TTC549 (cell line): ENCODE measurements around the gene LRRN4.

Experiments used
- FAIRE-seq: peaks from 2 replicates; lab custom pipeline; 2012; peaks lifted over from hg19 to GRCh38; lab: Jason Lieb, UNC

LRRN4 gene

DNA sequence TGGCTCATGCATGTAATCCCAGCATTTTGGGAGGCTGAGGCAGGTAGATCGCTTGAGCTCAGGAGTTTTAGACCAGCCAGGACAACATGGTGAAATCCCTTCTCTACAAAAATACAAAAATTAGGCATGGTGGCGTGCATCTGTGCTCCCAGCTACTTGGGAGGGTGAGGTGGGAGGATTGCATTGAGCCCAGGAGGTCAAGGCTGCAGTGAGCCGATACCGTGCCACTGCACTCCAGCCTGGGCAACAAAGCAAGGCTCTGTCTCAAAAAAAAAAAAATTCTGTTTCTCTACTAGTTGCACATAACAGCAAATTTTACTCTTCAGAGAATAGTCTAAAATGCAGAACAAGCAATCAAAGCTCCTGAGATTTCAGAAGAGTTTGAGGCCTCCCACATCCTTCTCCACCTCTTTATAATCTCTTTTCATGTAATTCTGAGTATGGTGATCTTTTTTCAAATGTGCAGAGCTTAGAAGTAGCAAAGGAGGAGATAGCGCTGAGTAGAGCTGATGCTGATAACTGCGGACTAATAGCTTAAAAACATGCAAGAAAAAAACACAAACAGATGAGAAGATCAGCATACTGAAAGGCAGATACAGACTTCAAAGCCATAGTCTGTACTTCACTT lies 23.3 kb downstream of the LRRN4 start:
- no peak for FAIRE-seq

DNA sequence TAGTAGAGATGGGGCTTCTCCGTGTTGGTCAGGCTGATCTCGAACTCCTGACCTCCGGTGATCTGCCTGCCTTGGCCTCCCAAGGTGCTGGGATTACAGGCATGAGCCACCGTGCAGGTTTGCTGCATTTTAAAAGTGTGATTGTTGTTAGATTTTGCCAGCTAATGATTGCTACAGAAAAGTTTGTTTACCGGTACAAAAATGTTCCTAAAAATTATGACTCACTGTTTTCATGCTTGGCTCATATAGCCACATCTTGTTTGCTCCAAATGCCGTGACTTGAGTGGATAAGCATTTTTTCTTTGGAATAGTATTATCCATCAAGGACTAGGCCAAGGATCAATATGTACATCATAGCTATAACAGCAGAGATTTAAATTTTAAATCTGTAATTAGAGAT lies 24.3 kb downstream of the LRRN4 start:
- no peak for FAIRE-seq

DNA sequence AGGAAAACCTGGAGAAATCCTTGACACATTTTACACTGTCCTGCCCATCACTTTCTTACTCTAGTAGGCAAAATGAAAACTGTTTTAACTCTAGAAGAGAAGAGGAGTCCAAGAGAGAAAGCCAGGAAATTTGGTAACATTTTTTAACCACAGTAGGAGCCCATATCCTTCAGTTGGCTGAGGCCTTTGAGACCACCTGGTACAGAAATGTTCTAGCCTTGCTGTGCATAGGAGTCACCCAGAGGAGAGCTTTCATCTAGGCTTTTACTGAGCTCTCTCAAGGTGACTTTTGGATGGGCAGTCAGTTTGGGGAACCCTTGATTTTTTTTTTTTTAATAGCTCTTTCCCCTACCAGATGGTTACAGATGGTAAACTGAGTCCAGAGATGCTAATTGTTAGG lies 25.0 kb downstream of the LRRN4 start:
- FAIRE-seq = no peak

DNA sequence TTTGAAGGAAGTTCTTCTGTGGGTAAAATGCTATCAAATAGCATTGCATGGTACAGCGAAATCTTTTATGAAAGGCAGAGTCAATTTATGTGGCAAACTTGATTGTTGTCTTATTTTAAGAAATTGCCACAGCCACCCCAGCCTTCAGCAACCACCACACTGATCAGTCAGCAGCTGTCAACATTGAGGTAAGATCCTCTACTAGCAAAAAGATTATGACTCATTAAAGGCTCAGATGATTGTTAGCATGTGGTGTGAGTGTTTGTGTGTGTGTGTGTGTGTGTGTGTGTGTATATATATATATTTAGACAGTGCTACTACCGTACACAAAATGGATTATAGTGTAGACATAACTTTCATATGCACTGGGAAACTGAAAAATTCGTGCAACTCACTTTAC lies 27.8 kb downstream of the LRRN4 start:
- no peak for FAIRE-seq

DNA sequence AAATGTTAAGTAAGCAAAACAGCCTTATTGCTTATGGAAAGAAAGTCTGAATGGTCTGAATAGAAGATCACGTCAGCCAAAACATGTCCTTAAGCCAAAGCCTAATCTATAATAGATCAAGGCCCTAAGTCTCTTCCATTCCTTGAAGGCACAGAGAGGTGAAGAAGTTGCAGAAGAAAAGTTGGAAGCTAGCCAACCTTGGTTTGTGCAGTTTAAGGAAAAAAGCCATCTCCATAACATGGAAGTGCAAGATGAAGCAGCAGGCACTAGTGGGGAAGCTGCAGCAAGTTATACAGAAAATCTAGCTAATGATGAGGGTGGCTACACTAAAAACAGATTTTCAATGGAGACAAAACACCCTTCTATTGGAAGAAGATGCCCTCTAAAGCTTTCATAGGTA lies 29.1 kb downstream of the LRRN4 start:
- FAIRE-seq = no peak

DNA sequence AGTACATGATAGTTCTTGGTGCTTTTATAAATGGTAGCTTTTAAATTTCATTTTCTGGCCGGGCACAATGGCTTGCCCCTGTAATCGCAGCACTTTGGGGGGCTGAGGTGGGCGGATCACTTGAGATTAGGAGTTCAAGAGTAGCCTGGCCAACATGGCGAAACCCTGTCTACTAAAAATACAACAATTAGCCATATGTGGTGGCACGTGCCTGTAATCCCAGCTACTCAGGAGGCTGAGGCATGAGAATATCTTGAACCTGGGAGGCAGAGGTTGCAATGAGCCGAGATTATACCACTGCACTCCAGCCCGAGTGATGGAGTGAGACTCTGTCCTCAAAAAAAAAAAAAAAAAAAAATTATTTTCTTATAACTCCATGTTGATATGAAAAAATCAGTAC lies 36.0 kb downstream of the LRRN4 start:
- FAIRE-seq = no peak

DNA sequence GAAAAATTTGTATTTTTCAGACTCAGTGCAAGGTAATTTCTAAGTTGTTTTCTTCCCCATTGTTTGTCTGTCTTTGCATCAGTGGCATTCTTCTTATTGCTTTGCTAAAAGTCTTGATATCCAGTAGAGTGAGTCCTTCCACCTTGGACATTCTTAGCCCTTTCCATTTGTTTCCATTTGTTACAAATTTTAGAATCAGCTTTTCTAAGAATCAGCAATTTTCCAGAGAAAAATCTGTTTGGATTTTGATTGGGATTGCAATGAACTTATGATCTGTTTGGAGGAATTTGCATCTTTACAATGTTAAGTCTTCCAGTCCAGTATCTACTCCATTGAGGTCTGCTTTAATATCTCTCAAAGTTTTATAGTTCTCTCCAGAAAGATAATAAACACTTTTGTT lies 36.4 kb downstream of the LRRN4 start:
- no peak for FAIRE-seq

DNA sequence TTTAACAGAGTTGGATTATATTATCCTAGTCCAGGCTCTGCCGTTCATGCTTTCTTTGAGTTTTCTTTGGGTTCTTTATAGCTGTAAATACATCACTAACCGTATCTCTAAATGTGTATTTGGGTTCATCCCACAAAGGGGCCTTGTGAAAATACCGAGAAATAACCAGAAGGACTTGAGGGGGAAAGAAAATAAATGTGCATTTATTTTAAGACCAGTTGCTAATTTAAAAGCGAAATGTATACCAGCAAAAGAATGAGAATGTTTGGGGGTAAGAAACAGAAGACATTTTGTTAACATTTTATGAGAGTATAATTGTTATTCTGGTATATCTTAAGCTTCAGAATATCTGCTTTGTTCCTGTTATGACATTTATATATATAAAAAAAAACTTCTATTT lies 38.9 kb downstream of the LRRN4 start:
- no peak for FAIRE-seq

DNA sequence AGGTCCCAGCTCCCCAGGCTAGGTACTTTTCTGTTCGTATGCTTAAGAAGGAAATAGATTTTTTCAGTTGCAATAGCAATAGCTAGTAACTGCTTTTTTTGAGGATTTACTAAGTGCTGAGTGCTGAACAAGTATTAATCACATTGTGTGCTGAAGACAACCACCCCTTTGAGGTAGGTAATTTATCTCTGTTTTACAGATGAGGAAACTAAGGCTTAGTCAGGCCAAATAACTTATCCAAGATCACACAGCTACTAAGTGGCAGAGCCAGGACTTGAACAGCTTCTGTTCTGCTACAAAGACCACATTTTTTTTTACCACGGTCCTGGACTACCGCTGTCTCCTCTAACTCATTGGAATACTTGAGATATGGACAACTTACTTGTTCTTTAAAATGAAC lies 39.8 kb downstream of the LRRN4 start:
- FAIRE-seq = no peak

DNA sequence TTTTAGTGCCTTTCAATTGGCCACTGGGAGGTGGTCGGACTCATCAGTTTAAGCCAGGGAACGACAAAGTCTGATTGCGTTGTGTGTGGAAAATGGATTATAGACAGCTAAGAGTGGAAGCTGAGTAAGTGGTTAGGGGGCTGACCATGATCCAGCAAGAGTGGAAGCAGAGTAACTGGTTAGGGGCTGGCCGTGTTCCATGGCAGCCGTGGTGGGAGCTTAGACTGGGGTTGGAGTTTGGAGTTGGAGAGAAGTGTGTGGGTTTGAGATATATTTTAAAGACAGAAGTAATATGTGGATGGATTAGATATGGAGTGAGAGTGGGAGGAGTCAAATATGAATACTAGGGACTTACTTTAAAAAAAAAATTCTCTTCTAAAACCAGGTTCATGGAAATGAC lies 41.7 kb downstream of the LRRN4 start:
- no peak for FAIRE-seq

DNA sequence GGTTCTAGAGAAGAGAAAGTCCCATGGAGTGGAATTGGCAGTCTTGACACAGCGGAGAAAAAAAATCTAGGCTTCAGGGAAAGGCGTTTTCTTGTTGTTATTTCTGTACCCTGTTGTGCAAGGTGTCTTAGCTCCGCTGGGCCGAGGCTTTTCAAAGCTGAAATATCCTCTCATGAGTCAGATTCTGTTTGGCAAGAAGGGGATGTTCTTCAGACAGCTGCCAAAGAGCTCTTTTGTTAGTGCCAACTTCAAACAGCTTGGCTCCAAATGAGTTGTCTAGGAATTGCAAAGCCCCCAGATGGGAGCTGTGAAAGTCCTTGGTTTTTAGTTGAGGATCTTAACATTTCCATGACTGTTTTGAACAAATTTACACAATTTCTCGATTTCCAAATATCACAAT lies 45.6 kb downstream of the LRRN4 start:
- no peak for FAIRE-seq

DNA sequence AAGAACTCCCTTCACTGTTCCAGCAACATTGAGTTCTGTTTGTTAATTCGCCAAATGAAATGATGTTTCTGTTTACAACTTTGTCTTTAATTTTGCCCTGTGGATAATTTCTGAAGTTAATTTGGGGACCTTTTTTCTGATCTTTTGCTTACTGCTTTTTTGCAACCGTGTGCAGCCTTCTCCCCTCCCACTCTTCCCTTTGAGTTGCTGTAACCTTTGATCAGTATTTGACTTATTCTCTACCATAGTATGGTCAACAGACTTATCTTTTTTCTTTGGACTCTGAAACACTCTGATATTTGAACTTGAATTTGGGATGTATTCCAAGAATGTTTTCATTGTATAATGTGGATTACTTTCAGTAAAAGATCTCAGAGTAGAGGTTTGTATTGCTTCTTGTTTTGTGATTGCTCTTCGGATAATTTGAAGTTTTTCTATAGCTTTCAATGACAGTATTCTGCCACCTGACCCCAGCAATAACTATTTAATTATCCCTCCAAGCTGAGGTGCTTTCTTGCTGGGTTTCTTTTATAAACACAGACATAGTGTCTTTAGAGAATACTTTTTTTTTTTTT lies 46.2 kb downstream of the LRRN4 start:
- no peak for FAIRE-seq

DNA sequence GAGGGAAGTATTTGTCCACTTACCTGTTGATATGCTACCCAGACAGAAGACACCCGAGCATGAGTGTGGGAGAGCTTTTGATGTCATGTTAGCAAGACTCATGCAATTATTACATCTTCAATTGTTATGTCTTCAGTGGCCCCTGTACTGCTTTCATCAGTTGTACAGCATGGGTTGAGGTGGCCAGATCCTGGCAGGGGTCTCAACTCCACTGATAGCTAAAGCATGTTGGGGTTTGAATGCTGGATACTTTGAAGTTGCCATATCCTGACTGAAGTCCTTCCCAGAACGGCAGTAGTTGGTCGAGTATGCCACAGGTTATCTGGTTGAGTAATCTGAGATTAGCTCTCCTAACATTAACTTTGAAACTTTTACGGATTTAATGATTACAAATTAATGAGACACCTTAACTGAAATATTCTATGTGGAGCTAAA lies 46.7 kb downstream of the LRRN4 start:
- no peak for FAIRE-seq

DNA sequence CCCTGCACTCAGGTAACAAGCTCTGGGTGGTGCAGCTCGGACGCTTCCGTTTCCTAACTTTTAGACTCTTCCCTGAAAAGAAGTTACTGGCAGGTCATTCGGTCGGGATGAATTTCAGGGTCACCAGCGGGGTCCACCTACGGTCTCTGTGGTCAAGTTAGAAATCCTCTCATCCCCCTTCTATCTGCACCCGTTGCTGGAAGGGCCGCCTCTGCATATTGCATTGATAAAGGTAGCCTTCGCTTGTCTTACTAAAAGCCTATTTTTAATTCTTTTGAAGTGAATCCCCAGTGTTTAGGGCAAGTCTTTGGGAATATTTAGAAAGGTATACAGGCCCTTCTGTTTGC lies 47.3 kb downstream of the LRRN4 start:
- no peak for FAIRE-seq

DNA sequence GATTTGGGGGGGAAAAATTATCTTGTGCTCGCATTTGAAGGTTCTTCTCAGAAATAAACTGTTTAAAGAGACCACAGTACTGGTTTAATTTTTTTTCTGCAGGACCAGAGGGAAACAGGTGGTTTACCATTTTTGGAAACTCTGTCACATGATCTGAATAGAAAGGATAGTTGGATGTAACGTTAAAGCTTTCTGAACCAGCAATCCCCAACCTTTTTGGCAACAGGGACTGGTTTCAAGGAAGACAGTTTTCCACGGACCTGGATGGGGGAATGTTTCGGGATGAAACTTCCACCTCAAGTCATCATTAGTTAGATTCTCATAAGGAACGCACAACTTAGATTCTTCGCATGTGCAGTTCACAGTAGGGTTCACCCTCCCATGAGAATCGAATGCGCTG lies 53.0 kb downstream of the LRRN4 start:
- no peak for FAIRE-seq

DNA sequence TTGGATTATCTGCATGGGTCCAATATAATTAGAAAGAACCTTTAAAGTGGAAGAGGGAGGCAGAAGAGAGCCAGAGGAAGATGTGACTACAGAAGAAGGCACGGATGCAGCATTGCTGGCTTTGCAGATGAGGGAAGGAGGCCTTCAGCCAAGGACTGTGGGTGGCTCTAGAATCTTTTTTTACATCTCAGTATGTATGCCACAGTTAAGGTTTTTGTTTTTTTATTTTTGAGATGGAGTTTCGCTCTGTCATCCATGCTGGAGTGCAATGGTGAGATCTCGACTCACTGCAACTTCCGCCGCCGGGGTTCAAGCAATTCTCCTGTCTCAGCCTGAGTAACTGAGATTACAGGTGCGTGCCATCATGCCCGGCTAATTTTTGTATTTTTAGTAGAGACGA lies 54.1 kb downstream of the LRRN4 start:
- no peak for FAIRE-seq

DNA sequence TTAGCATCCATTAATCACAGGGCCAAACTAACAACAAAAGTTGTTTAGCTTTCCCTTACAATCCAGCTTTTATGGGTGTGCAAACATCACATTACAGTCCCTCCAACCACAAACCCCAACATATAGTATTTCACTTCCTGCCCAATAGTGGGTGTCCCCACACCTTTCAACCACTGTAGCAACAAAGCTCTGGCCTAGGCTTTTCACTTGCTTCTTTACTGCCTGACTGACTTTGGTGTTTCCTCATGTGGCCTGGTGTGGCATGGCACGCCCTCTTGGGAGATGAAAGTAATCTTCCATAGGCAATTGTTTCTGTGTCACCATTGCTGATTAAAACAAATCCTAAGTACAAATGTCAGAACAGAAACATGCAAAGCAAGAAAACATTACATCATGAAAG lies 57.1 kb downstream of the LRRN4 start:
- no peak for FAIRE-seq

DNA sequence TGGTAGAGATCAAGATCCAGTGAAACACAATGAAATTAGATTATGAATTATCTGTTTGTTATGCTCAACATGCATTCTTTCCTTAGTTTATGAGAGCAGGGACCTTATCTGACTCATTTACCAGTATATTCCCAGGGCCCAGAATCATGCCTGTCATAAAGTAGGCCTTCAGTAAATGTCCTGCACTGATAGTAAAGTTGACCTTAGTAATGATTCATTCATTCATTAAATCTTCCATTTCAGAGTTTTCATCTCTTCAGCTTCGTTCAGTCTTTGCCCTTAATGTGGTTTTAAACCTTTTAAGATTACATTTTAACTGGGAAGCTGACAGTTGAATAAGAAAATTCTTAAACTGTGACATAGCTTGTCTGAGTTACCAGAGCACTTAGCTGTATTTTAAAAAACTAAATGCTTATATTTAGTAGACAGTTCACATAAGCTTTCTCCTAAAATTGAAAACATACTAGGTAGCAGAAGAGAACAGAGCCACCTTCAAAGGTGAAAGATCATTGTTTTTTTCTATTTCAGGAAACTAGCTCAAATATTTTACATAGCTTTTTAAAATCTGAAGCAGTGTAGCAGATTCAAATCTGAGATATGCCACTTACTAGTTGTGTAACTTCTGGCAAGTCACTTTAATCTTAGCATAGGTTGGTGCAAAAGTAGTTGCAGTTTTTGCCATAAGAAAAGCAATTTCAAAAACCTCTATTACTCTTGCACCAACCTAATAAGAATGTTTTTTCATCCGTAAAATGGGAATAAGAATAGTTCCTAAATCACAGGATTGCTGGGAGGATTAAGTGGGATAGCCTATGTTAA lies 62.0 kb downstream of the LRRN4 start:
- FAIRE-seq = no peak

DNA sequence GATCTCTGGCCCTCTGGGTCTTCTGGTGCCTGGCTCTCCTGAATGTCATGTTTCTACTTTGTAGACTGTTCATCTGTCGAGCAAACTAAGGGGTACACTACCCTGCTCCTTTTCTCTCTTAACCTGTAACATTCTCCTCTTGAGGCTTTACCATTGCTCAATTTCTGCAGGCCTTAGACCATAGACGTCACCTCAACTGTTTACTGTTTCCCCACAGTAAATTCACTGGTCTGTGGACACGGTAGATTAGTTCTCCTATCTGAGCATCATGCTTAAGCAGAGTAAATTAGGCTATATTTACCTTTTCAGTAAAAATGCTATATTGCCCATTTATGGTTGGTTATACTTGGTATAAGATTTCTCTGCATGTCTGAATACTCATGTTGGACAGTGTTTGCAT lies 62.9 kb downstream of the LRRN4 start:
- no peak for FAIRE-seq
